Measurements from ENCODE around the gene EIF3D. TPM values are rescaled to one million over a fixed set of nuclear protein-coding genes. Genes with fewer than 3 reads are reported as not detected.
"Not testable (repeated sequence)": the region's sequence is repeated elsewhere in the genome, so short reads cannot be mapped to it uniquely, and the experiment has no call there.

Gene EIF3D
- total RNA-seq, 1 donor from 2014 or later = 66.2 TPM

DNA sequence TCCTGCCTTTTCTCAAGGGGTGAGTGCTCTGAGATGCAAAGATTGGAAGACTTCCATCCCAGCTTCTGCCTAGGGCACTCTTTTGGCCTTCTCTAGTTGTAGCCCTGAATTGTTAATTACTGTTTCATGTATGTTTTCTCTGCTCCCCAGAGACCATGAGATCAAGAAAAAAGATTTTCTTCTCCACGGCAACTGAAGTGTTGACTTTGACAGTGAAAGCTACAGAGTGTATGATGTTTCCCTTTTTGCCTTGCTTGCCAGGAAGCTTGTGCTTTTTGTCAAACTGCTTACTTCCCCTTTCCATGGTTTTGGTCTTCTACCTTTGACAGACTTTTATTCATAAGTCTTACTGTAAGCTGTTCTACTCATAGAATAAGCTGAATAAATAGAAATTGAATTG, 23.3 kb upstream of the EIF3D start:
- ATAC-seq (ENCODE audit: poor library complexity) (peak; percentile 27), DNase-seq (no peak)
- intact Hi-C loops (cut with DNase I) = no loop called here

DNA sequence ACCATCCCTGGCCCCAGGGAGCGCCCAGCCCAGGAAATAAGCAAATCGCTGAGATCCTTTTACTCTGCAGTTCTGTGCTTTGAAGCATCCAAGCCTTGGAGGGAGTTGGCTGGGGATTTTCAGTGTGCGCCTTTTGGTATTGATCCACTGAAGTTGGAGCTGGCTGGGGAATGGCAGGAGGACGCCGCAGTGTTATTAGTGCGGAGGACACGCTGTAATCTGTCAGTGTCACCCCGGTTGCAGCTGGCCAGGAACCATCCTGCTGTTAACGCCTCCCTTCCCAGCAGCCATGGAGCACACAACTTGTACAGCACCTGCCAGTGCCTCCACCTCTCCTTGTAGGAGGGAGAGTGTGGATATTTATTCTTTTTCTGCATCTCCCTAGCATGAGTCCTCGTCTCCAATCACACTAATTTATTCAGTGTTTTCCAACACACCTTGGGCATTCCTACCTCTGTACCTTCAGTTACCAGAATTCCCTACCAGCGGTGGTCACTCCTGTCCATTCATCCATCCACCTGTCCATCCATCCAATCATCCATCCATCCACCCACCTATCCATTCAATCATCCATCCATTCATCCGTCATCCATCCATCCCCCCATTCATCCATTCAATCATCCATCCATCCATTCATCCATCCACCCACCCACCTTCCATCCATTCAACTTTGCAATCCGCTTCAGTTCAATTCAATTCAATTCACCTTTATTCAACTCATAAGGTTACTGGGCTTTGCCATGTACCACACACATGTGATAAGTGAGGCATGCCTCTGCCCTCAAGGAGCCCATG, 21.9 kb upstream of the EIF3D start:
- intact Hi-C loops (cut with DNase I) = no loop called here
- ATAC-seq (ENCODE audit: poor library complexity) = no peak
- DNase-seq = no peak

DNA sequence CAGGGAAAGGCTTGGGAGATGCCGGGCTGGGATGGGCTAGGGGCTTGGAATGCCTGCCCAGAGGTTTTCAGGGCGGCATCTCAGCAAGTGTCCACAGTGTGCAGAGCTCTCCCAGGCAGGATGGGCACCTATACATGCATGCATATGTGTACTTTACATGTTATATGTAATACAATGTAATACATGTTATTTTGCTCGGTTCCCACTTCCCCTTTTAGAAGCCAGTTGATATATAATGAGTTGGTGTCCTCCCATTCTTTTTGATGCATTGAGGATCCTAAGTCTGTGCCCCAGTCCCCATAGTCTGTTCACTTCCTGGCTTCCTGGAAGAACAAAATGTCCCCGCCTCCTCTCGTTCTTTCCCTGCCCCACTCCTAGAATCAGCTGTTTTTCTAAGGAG, 20.1 kb upstream of the EIF3D start:
- intact Hi-C loops (cut with DNase I) = loop anchor here (5.0 to 10.0 kb wide), 2 partner anchors 216 to 308 kb away; no protein-coding TSS in a partner anchor
- DNase-seq = no peak
- no peak for ATAC-seq (ENCODE audit: poor library complexity)

DNA sequence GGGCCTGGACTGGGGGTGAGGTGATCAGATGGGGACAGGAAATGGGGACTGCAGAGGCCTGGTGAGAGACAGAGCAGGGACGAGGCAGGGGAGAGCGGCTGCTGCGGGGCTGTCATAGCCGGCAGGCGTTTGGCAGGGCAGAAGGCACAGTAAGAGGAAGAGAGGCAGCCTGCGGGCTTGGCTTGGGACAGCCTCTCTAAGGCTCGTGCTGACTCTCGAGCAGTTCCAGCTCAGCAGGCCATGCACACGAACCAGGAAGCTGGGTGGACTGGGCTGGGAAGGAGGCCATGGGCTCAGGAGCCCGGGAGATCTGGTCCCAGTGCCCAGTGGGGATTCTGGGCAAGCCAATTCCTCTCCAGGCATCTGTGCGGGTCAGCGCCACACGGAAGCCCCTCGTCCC, 19.6 kb upstream of the EIF3D start:
- intact Hi-C loops (cut with DNase I) = loop anchor here (5.0 to 10.0 kb wide), 2 partner anchors 216 to 309 kb away; no protein-coding TSS in a partner anchor
- ATAC-seq (ENCODE audit: poor library complexity) (peak; percentile 38), DNase-seq (peak; percentile 64)

DNA sequence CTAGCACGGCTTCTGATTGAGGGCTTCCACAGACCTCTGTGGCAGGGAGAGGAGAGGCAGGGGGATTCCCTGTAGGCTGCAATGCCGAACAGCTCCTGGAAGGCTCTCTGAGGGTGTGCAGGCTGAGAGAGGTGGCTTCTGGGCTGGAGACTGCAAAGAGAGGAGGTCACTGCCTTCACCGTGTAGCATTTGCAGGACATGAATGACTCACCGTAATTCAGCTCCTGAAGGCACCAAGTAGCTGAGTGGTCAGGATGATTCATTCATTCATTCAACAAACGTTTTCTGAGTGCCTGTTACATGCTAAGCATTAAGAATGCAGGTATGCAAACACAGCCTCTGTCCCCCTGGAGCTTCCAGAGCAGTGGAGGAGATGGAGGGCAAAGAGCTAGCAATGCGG, 18.0 kb upstream of the EIF3D start:
- ATAC-seq (ENCODE audit: poor library complexity) = no peak
- DNase-seq = no peak
- intact Hi-C loops (cut with DNase I) = loop anchor here (5.0 to 10.0 kb wide), 2 partner anchors 218 to 310 kb away; no protein-coding TSS in a partner anchor

DNA sequence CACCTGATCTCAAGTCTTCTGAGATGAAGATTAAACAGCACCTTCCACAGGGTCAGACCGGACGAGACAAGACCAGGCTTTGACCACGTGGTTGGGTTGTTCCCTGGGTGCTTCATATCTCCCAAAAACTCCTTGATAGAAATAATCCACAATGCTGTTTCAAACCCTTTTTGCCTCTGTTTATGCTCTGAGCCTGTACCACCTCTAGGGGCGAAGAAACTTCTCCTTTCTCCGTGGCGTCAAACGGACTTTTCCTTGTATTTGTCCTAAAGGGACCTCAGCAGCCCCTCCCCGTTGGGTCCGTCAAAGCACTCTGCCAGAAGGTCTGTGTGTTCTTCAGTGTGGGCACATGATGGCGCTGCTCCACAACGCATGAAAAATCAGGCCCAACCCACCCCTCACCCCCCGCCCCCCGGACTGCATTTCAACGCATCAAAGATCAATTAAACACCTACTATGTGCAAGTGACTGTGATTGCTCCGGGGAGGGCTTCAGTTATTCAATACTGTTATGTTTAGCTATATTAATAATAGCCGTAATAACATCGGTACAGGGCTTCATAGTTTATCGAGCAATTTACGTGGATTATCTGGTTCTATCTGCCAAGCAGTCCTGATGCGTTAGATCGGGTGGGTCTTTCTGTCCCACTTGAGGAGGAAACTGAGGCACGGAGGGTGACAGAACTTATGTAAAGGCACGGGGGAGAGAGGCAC, 17.3 kb upstream of the EIF3D start:
- intact Hi-C loops (cut with DNase I) = loop anchor here (5.0 to 10.0 kb wide), 2 partner anchors 219 to 311 kb away; no protein-coding TSS in a partner anchor
- ATAC-seq (ENCODE audit: poor library complexity) = peak; percentile 77

DNA sequence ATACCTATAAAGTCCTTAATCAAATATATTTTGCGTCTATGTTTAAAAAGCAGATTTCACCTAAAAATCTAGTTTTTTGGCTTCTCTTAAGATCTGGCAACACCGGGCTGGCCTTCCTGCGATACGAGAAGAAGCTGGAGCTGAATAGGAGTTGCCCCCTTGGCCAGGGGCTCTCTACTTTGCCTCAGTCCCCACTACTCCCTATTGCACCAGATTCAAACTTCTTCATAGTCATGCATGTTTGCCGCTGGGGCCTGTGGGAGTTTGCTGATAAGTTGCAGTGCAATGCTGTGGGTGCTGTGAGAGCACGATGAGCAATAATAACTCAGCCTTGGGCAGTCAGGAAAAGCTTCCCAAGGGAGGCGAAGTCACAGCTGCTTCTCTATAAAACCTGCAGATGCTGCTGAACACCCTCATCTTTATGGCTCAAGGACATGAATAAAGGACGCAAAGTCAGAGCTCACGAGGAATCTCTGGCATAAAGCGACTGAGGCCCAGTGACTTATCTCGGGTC, 15.2 kb upstream of the EIF3D start:
- intact Hi-C loops (cut with DNase I) = loop anchor here (10.0 kb wide), 1 partner anchor 221 kb away; no protein-coding TSS in a partner anchor
- ATAC-seq (ENCODE audit: poor library complexity) (no peak), DNase-seq (no peak)

More for the DNA sequence above, 17.3 kb upstream of the EIF3D start:
- DNase-seq = no peak

DNA sequence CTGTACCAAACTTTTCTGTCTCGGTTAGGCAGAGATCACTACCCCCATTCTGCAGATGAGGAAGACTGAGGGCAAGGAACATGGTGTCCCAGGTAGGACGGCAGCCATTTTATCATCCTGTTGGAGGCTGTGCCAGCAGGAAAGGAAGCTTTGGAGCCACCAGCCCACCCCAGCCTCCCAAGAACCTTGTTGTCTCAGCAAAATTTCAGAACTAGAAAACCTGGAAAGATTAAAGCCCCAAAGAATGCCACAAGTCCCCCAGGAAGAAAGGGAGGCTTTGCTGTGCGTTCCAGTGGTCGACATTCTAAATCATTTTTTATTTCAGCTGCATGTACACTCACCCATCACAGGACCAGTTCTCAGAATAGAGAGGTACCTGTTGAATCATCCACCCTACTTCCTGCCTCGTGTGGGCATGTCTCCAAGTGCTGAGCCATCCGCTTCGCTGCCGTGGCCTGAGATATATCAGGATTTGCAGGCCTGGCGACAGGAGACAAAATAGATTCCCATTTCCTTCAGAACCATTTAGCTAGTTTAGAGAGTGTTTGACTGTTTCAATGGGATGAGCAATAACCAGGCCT, 13.0 kb upstream of the EIF3D start:
- ATAC-seq (ENCODE audit: poor library complexity) (no peak), DNase-seq (no peak)
- intact Hi-C loops (cut with DNase I) = loop anchor here (10.0 kb wide), 1 partner anchor 223 kb away; no protein-coding TSS in a partner anchor

- DNase-seq = no peak
- ATAC-seq (ENCODE audit: poor library complexity) = no peak
- intact Hi-C loops (cut with DNase I) = loop anchor here (10.0 kb wide), 1 partner anchor 224 kb away; no protein-coding TSS in a partner anchor
Measured at GRCh38 chr22:36540867-36541642, 12.1 kb upstream of the EIF3D start.

- intact Hi-C loops (cut with DNase I) = no loop called here
- DNase-seq (no peak), ATAC-seq (ENCODE audit: poor library complexity) (no peak)
Measured at GRCh38 chr22:36538529-36538928, 9.6 kb upstream of the EIF3D start.

DNA sequence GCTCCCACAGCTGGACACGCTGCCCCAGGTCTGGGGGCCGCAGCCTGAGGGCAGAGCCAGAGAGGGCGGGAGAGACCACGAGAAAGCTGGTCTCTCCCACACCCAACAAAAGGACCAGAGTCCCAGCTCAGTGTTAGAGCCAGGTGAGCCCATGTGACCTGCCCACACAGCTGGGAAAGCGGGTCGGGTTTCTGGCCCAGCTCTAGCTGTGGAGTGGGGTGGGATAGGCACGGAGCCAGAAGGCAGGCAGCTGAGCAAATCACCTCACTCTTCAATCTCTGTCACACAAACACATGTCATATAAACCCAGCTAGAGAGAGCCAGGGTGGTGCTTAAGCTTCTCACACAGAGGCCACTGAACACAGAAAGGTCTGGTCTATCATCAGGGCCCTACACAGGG, 7.8 kb upstream of the EIF3D start:
- DNase-seq (no peak), ATAC-seq (ENCODE audit: poor library complexity) (no peak)
- intact Hi-C loops (cut with DNase I) = no loop called here

DNA sequence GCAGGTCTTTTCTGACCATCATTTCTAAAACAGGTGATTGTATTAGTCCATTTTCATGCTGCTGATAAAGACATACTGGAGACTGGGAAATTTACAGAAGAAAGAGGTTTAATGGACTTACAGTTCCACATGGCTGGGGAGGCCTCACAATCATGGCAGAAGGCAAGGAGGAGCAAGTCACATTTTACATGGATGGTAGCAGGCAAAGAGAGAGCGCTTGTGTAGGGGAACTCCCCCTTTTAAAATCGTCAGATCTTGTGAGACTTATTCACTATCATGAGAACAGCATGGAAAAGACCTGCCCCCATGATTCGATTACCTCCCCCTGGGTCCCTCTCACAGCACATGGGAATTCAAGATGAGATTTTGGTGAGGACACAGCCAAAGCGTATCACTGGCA, 4.4 kb upstream of the EIF3D start:
- intact Hi-C loops (cut with DNase I); ATAC-seq (ENCODE audit: poor library complexity); DNase-seq: not testable (repeated sequence)

- intact Hi-C loops (cut with DNase I) = no loop called here
- no peak for ATAC-seq (ENCODE audit: poor library complexity)
- no peak for DNase-seq
Measured at GRCh38 chr22:36532466-36532865, 3.5 kb upstream of the EIF3D start.

GRCh38 chr22:36528341-36528740, 625 bp downstream of the EIF3D start:
- intact Hi-C loops (cut with DNase I) = no loop called here
- ATAC-seq (ENCODE audit: poor library complexity) (no peak), DNase-seq (no peak)

GRCh38 chr22:36522662-36523061, 6.3 kb downstream of the EIF3D start:
- ATAC-seq (ENCODE audit: poor library complexity) (no peak), DNase-seq (no peak)
- intact Hi-C loops (cut with DNase I) = no loop called here

DNA sequence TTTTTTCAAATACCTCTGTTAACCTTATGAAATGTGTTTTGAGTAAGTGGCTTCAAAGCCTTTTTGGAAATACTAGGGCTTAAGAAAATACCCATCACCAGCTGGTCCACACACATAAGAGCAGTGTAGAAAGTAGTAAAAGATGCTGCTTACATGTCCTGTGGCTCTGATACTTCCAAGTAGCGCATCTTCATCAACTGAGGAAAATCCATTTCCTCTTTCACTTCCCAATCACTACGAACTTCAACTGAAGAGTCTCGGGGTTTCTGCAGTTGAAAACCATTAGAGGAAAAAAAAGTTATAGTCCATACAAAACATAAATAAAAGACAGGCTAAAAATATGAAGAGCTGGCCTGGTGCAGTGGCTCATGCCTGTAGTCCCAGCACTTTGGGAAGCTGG, 8.5 kb downstream of the EIF3D start:
- no peak for ATAC-seq (ENCODE audit: poor library complexity)
- DNase-seq = no peak
- intact Hi-C loops (cut with DNase I) = no loop called here

DNA sequence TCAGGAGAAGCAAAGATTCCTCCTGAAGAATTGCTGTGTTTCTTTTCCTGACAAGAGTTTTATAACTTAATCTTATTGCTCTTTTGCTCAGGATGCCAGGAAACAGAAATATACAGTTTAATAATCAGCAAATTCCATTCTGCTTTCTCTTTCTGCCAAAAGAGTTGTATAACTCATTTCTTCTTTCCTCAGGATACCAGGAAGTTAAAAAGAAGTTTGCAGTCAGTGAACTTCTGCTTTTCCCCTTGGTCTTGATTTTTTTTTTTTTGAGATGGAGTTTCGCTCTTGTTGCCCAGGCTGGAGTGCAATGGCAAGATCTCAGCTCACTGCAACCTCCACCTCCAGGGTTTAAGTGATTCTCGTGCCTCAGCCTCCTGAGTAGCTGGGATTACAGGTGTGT, 9.1 kb downstream of the EIF3D start:
- ATAC-seq (ENCODE audit: poor library complexity); intact Hi-C loops (cut with DNase I); DNase-seq: not testable (repeated sequence)

GRCh38 chr22:36514766-36515165, 14.2 kb downstream of the EIF3D start:
- ATAC-seq (ENCODE audit: poor library complexity) (no peak), DNase-seq (no peak)
- intact Hi-C loops (cut with DNase I) = no loop called here

Measured in Right ventricle myocardium superior (tissue), 1 donor.